ENCODE results near the gene RPL21.
A peak's percentile ranks its signal among the peaks of the same experiment; 100 is the strongest.

The RPL21 gene

DNA sequence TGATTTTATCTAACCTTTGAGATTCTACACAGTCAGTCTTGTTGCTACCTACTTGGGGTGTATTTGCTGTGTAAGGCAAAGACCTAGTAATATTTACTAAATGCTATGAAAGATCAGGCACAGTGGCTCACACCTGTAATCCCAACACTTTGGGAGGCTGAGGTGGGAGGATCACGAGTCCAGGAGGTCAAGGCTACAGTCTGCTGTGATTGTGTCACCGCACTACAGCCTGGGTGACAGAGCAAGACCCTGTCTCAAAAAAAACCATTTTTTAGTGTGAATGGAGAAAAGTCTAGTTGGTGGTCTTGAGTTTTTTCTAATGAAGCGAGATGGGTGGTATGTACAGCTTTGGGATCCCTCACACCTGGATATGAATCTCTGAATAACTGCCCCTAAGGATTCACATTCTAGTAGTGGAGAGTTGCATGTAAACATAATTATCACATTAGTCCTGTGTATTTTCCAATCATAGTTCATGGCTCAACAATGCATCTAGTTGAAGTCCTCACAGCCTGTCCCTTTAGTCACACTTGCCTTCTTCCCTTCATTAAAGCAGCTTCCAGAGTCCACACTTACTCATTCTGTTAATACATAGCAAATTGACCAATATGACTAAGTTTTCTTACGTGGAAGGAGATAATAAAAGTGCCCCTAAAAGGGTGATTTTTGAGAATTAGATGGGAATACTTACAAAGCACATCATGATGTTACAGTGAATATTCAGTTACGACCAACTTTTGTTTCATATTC, 7.5 kb downstream of the RPL21 start:
- DNase-seq: no peak

- no peak for DNase-seq
Measured at GRCh38 chr13:27259831-27260230, 8.5 kb downstream of the RPL21 start.

DNA sequence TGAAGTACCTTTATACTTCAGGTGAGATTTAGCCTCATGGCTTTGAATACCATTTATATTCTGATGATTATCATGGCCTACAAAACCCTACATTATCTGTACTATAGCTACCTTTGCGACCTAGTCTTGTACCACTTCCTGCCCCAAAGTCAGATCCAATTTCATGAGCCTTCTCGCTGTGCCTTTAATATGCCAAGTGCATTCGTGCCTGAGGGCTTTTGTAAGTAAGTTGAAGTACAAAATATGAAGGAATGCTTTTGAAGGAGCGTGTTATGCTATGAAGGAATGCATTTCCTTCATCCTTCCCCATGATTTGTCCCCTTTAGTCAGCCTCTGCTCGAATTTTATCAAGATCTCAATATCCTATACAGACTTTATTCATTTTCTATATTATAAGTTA, 10.0 kb downstream of the RPL21 start:
- DNase-seq: no peak

- no peak for DNase-seq
Measured at GRCh38 chr13:27263438-27263837, 12.1 kb downstream of the RPL21 start.

DNA sequence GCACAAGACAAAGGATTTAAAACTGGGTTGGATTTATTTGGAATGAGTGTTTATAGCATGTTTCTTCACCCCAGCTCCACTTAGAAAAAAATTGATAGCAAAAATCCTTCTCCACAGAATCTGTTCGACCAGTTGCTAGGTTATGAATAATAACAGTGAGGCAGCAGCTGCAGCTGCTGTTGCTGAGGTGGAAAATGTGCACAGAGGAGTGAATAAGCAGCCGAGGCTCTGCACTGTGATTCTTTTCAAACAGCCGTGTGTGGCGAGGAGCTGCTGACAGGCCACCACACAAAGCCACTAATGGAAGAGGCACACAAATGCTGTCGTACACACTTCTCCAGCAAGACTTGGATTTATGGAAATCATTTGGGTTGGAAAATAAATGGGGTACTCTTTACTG, 12.8 kb downstream of the RPL21 start:
- DNase-seq: peak; percentile 12

GRCh38 chr13:27264648-27265047, 13.3 kb downstream of the RPL21 start:
- DNase-seq: no peak

- no peak for DNase-seq
Measured at GRCh38 chr13:27266917-27267316, 15.6 kb downstream of the RPL21 start.

- DNase-seq: no peak
Measured at GRCh38 chr13:27267596-27267995, 16.2 kb downstream of the RPL21 start.

DNA sequence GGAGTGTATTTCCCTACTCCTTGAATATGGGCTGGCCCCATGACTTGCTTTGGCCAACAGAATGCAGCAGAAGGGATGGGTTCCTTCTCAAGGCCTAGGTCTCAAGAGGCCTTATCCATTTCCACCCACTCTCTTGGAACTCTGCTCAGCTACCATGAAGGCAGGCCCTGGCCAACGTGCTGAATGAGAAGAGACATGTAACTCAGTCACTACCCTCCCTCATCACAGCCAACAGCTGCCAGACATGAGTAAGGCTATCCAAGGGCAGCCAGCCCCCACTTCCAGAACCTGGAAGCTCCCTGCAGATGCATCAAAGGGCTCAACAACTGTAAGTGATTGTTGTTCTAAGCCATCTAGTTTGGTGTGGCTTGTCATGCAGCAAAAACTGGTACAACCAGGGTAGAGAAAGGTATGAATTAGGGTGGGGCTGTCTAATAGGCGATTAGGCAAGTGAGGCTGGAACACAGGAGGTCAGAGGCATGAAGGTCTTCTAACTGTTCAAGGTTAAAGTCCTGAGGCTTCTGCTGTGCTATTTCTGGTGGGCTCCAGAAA, 17.8 kb downstream of the RPL21 start:
- no peak for DNase-seq

DNA sequence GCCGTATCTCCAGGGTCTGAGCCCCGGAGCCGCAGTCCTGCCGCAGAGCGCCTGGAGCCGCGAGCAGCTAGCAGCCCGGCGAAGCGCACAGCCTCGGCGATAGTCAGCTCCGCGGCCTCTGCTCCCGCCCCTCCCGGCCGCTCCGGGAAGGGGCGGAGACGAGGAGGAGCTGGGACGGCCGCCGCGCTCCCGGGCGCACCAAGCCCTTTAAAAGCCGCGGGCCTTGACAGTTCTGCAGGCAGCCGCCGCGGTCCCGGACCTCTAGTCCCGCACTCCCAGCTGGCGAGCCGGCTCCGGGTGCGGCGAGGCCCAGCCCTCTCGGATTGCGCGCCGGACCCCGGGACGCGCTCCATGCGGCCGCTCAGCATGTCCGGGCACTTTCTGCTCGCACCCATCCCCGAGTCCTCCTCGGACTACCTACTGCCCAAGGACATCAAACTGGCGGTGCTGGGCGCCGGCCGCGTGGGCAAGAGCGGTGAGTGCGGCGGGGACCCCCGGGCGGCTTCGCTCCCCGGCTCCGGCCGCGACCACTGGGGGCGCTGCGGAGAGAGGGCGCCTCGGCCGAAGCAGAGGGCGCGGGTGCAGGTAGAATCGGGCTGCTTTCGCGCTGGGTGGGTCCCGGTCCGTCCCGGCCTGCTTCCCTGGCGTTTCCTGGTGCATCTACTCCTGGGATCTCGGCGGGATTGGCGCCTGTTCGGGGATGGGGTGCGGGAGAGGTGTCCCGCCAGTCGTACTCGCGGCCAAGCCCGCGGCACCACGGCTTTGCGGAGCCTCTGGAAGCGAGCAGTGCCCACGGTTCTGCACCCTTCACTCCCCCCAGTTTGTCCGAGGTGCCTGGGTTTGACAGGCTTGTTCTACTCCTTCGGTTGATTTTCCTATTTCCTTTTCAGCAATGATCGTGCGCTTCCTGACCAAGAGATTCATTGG, 19.5 kb downstream of the RPL21 start, which contains the start of gene RASL11A:
Gene RASL11A, plus strand, starts transcription at position 237 of the 927 bp plus-strand sequence. Its CDS starts 115 bp downstream, at position 352.
- DNase-seq: no peak

DNA sequence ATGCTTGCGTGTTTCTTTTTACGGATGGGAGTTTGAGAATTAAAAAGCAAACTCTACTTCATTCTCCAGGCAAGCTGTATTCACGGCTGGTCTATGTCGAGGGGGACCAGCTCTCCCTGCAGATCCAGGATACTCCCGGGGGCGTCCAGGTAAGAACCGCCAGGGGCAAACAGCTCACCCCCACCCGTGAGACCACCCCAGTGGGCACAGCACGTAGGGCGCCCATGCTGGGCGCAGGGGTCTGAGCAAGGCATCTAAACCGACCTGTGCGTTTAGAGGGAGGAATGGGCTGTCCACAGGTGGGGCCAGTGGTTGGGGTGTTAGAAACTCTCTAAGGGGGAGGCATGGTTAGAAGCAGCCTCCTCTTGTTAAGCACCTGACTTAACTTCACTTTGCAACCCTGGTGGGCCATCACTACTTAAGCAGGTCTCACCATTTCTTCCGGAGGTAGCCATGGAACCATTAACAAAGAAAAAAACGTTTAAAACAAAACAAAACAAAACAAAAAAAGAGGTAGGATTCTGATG, 20.3 kb downstream of the RPL21 start:
- DNase-seq: no peak

DNA sequence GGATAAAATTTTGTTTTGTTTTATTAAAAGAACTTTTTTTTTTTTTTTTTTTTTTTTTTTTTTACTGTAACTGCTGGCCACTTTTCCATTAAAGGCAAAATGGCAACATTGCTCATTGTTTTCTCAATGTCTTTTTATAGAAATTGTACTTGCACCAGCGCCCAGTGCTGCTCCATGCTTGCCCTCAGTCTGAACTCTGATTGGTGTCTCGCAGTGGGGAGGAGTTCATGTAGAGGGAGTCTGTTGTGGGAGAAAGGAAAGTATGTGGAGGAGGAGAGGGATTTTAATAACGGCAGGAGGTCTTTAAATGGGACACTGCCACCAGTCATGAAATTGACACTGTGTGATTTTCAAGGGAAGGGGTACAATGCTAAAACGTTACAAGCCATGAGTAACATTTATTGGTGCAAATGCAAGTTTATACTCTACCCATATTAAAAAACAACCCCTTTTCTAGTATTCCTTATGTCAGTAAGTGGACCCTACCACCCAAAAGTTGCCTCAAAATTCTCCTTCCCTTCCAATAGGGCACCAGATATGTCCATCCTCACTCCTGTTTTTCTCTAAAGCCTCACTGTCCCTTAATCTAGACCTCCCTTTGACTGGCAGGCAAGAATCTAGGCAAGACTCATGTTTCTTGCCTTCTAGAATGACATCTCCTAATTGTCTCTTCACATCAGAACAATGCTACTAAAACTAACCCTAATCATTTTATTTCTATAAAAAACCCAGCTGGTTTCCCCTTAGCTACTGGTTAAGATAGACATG, 22.5 kb downstream of the RPL21 start:
- no peak for DNase-seq

DNA sequence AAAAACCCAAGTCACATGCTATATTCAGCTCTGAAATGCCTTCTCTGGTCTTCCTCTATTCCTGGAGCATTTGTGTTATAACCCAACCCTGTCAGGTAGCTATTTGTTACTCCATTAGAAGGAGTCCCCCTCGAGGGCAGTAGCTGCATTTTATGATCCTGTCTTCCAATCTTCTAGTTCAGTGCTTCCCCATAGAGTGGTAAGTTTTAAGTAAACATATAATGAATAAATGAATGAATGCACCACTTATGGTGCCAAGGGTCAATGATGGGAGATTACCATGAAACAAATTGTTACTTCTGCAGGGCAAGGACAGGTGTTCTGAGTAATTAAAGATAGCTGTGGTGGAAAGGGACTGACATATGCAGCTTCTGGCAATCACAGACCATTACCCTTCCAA, 23.3 kb downstream of the RPL21 start:
- DNase-seq: no peak

GRCh38 chr13:27276188-27276587, 24.8 kb downstream of the RPL21 start:
- DNase-seq: no peak

DNA sequence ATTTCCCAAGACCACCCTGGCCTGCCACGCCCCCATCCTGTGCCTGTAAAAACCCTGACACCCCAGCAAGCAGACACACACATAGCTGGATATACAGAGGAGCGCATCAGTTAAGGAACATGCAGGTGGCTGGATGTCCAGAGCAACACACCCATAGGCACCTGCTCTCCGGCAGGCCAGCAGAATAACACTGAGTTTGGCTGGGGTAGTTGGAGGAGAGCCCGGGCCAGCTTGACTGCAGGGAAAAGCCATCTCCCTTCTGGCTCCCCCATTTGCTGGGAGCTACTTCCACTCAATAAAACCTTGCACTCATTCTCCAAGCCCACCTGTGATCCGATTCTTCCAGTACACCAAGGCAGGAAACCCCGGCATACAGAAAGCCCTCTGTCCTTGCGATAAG, 28.1 kb downstream of the RPL21 start:
- no peak for DNase-seq

DNA sequence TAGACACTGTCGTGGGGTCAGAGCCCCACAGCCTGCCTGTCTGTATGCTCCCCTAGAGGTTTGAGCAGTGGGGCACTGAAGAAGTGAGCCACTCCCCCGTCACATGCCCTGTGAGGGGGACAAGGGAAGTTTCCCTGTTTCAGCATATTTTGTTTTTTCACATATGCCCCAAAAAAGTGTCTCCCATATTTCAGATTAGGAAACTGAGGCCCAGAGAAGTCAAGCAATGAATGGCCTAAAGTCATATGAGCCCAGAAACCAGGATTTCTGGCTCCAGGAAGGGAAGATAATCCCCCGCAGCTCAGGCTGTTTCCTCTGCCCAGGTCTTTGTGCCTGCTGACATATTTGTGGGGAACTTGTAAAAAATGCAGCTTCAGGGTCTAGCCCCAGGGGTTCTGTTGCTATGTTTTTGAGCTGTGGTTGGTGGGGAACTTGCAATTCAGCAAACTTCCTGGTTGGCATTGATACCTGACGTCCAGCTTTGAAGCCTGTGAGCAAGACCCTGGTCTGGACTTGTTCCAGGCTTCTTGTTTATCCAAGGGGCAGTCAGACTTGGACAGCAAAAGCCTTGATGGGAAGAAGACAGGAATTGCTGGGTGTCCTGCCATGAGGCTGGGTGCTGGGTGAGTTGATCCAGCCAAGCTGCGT, 28.8 kb downstream of the RPL21 start:
- no peak for DNase-seq

DNA sequence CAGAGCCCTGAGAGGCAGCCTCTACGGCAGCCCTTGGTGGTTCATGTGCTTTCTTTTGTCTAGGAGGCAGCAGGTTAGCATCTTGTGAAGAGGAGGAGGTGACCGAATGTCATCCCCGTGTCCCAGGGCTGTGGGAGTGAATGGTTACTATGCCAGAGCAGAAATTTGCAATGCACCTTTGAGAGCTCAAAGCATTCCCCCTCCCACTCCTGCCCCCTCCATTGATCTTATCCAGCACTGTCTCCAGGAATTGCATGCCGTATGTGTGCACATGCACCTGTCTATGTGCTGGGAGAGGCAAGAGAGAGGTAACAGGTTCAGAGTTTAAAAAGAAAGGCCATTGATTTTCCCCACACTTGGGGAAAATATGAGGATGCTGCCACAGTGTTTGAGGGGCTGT, 29.5 kb downstream of the RPL21 start:
- no peak for DNase-seq

DNA sequence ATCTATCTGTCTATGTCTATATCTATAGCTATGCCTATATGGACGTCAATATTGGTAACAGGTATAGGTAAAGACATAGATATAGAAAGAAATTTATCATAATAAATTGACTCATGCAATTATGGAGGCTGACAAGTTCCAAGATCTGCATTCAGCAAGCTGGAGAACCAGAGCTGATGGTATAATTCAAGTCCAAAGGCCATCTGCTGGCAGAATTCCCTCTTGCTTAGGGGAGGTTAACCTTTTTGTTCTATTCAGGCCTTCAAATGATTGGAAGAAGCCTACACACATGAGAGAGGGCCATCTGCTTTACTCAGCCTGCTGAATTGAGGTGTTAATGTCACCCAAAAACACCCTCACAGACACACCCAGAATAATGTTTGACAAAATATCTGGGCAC, 30.1 kb downstream of the RPL21 start:
- DNase-seq: no peak

- DNase-seq: no peak
Measured at GRCh38 chr13:27283906-27284493, 32.6 kb downstream of the RPL21 start.

DNA sequence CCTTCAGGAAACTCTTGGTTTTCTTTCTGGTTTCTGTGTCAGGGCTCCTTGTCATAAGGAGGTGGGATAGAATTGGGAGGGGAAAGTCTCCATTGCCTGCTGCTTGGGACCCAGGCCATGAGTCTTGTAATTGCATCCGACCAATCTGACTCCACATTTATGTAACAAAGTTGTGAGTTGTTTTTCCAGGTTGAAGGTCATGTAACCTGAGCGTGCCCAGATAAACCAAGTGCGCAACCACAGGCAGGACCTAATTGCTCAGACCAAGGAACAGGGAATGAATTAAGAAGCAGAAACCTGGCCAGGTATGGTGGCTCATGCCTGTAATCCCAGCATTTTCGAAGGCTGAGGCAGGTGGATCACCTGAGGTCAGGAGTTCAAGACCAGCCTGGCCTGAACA, 37.0 kb downstream of the RPL21 start:
- no peak for DNase-seq

DNA sequence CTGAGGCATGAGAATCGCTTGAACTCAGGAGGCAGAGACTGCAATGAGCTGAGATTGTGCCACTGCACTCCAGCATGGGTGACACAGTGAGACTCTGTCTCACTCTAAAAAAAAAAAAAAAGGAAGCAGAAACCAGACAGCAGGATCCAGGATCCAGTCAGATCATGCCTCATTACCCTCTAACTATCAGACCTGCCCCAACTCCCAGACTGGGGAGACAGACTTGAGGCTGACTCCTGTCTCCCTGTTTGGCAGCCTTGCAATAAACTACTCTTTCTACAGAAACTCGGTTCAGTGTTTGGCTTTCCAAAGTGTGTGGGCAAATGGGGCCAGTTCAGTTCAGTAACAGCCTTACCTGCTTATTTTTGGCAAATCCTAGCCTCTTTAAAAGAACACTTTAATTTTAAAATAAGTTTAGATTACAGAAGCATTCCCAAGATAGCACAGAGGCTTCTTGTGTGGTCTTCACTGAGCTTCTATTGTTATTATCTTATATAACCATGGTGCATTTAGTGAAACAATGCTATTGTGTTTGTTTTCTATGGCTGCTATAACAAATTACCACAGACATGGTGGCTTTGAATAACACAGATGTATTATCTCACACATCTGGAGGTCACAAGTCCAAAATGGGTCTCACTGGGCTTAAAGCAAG, 37.8 kb downstream of the RPL21 start:
- DNase-seq: no peak

Measured in NCI-H1417 treated with DMSO at 0.1 percent for 48 hours (cell line).